WTC11 (cell line): ENCODE data around the gene LEUTX. TPM values are rescaled to one million over a fixed set of nuclear protein-coding genes. Genes with fewer than 3 reads are reported as not detected.

Experiments
- ATAC-seq: fragments of 200-7000 bp; cut with Tn5 transposase; 2 replicates; pipeline ENCODE4 v1.10.0; 2021; ENCODE audit warnings: mild to moderate bottlenecking, moderate library complexity
- CTCF ChIA-PET: fragments of 300-600 bp; sonication (Branson Sonifier 250); formaldehyde crosslinking; loops from one replicate; lab custom pipeline; 2021; ENCODE audit warnings: antibody characterized with exemption; lab: Charles Lee
- POLR2A ChIA-PET: fragments of 350-600 bp; sonication (Branson Sonifier 250); formaldehyde crosslinking; loops from one replicate; lab custom pipeline; 2021; ENCODE audit warnings: antibody characterized with exemption; lab: Charles Lee
- DNase-seq: peaks from one replicate; pipeline ENCODE4 v3.0.0; 2021; ENCODE audit warnings: low spot score
- H3K27ac Mint-ChIP-seq: 2 replicates; pipeline ENCODE4 v1.8.0; 2021; ENCODE audit warnings: mixed read lengths
- H3K27me3 Mint-ChIP-seq: 2 replicates; pipeline ENCODE4 v1.8.0; 2021; ENCODE audit warnings: low read depth, mild to moderate bottlenecking, moderate library complexity, mixed read lengths
- H3K36me3 Mint-ChIP-seq: 2 replicates; pipeline ENCODE4 v1.8.0; 2021; ENCODE audit warnings: mixed read lengths
- H3K4me1 Mint-ChIP-seq: 2 replicates; pipeline ENCODE4 v1.8.0; 2022; ENCODE audit warnings: mixed read lengths
- H3K4me3 Mint-ChIP-seq: 2 replicates; pipeline ENCODE4 v1.8.0; 2021; ENCODE audit warnings: mild to moderate bottlenecking, moderate library complexity, mixed read lengths
- H3K9me3 Mint-ChIP-seq: 2 replicates; pipeline ENCODE4 v1.8.0; 2021; ENCODE audit warnings: mixed read lengths
- AFF4 ChIP-seq: sonication (generic); formaldehyde crosslinking; IDR thresholded peaks from 2 replicates; pipeline ENCODE4 v1.8.1; 2023; ENCODE audit warnings: mild to moderate bottlenecking, missing genetic modification reagents, borderline replicate concordance
- CREM ChIP-seq: sonication (generic); formaldehyde crosslinking; IDR thresholded peaks from 2 replicates; pipeline ENCODE4 v1.8.1; 2022; ENCODE audit warnings: mild to moderate bottlenecking, missing genetic modification reagents, moderate library complexity
- EMX1 ChIP-seq: fragments of 250-450 bp; sonication (Bioruptor Pico); IDR thresholded peaks from 2 replicates; pipeline ENCODE4 v1.8.0; 2021; ENCODE audit warnings: mild to moderate bottlenecking
- ESRRA ChIP-seq: sonication (generic); formaldehyde crosslinking; IDR thresholded peaks from 2 replicates; pipeline ENCODE4 v1.8.1; 2022; ENCODE audit warnings: mild to moderate bottlenecking, missing genetic modification reagents, borderline replicate concordance
- FOXK1 ChIP-seq: sonication (generic); formaldehyde crosslinking; IDR thresholded peaks from 2 replicates; pipeline ENCODE4 v1.8.0; 2022; ENCODE audit warnings: mild to moderate bottlenecking, moderate library complexity, missing genetic modification reagents
- GTF2I ChIP-seq: fragments of 250-450 bp; sonication (Bioruptor Pico); conservative IDR thresholded peaks from 2 replicates; pipeline ENCODE4 v1.4.0; 2021; ENCODE audit warnings: mild to moderate bottlenecking
- NR3C1 ChIP-seq: sonication (generic); formaldehyde crosslinking; conservative IDR thresholded peaks from 2 replicates; pipeline ENCODE4 v1.8.1; 2023; ENCODE audit warnings: low read depth, mild to moderate bottlenecking, missing genetic modification reagents
- OVOL2 ChIP-seq: fragments of 250-450 bp; sonication (Bioruptor Pico); IDR thresholded peaks from 2 replicates; pipeline ENCODE4 v1.9.0; 2021; ENCODE audit warnings: mild to moderate bottlenecking, borderline replicate concordance
- SOX15 ChIP-seq: fragments of 250-450 bp; sonication (Bioruptor Pico); IDR thresholded peaks from 2 replicates; pipeline ENCODE4 v1.9.0; 2021; ENCODE audit warnings: mild to moderate bottlenecking
- SP1 ChIP-seq: sonication (generic); formaldehyde crosslinking; conservative IDR thresholded peaks from 2 replicates; pipeline ENCODE4 v1.8.1; 2022; ENCODE audit warnings: missing genetic modification reagents
- TCF7 ChIP-seq: sonication (generic); formaldehyde crosslinking; IDR thresholded peaks from 2 replicates; pipeline ENCODE4 v1.8.0; 2022; ENCODE audit warnings: mild to moderate bottlenecking, low read depth, missing genetic modification reagents, moderate library complexity
- TEAD1 ChIP-seq: sonication (generic); formaldehyde crosslinking; IDR thresholded peaks from 2 replicates; pipeline ENCODE4 v1.8.0; 2022; ENCODE audit warnings: mild to moderate bottlenecking, missing genetic modification reagents
- ZBTB21 ChIP-seq: sonication (generic); formaldehyde crosslinking; IDR thresholded peaks from 2 replicates; pipeline ENCODE4 v1.8.1; 2023; ENCODE audit warnings: mild to moderate bottlenecking, missing genetic modification reagents, borderline replicate concordance
- ZNF138 ChIP-seq: sonication (generic); formaldehyde crosslinking; conservative IDR thresholded peaks from 2 replicates; pipeline ENCODE4 v1.8.1; 2022; ENCODE audit warnings: mild to moderate bottlenecking, moderate library complexity, missing genetic modification reagents
- ZNF317 ChIP-seq: sonication (generic); formaldehyde crosslinking; IDR thresholded peaks from 2 replicates; pipeline ENCODE4 v1.8.1; 2023; ENCODE audit warnings: low read depth, mild to moderate bottlenecking, moderate library complexity, missing genetic modification reagents, borderline replicate concordance
- ZNF671 ChIP-seq: fragments of 250-450 bp; sonication (Bioruptor Pico); IDR thresholded peaks from 2 replicates; pipeline ENCODE4 v1.8.0; 2021; ENCODE audit warnings: mild to moderate bottlenecking
- total RNA-seq: library from RNA; stranded (reverse); gene quantifications from 3 replicates; pipeline ENCODE4 v1.2.3, GENCODE V29; 2021
- TF ChIP-seq, protein P1 (sequence below): sonication (generic); formaldehyde crosslinking; IDR thresholded peaks from 2 replicates; pipeline ENCODE4 v1.8.0; 2022; ENCODE audit warnings: mild to moderate bottlenecking, missing genetic modification reagents
- TF ChIP-seq, protein P2 (sequence below): fragments of 250-450 bp; sonication (Bioruptor Pico); IDR thresholded peaks from 2 replicates; pipeline ENCODE4 v1.9.0; 2021; ENCODE audit warnings: mild to moderate bottlenecking
- TF ChIP-seq, protein P3 (sequence below): fragments of 250-450 bp; sonication (Bioruptor Pico); IDR thresholded peaks from 2 replicates; pipeline ENCODE4 v1.9.0; 2021; ENCODE audit warnings: mild to moderate bottlenecking
- TF ChIP-seq, protein P4 (sequence below): sonication (generic); formaldehyde crosslinking; IDR thresholded peaks from 2 replicates; pipeline ENCODE4 v1.8.0; 2023; ENCODE audit warnings: missing genetic modification reagents
- TF ChIP-seq, protein P5 (sequence below): sonication (generic); formaldehyde crosslinking; conservative IDR thresholded peaks from 2 replicates; pipeline ENCODE4 v1.8.1; 2022; ENCODE audit warnings: mild to moderate bottlenecking, missing genetic modification reagents
- TF ChIP-seq, protein P6 (sequence below): sonication (generic); formaldehyde crosslinking; IDR thresholded peaks from 2 replicates; pipeline ENCODE4 v1.8.1; 2023; ENCODE audit warnings: mild to moderate bottlenecking, moderate library complexity, missing genetic modification reagents

The LEUTX gene
- total RNA-seq, 1 experiment from 2014 or later = not detected

DNA sequence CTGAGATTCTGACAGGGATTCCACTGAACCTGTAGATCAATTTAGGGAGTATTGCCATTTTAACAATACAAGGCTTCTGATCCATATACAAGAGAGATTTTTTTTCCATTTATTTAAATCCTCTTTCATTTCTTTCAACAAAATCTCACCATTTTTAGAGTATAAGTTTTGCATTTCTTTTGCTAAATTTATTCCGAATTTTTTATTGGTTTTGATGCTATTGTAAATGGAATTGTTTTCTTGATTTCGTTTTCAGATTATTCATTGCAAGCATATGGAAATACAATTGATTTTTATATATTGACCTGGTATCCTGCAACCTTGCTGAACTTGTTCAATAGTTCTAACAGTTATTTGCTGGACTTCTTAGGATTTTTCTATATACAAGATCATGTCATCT lies 18.4 kb downstream of the LEUTX start:
- ATAC-seq = no peak
- no peak overlapping the region for H3K27ac Mint-ChIP-seq
- H3K9me3 Mint-ChIP-seq = no peaks in the 10 kb centered on the region
- POLR2A ChIA-PET = no interaction called here
- TF ChIP-seq FOXK1 (CRISPR knock-in tag) (no peak), EMX1 (CRISPR knock-in tag) (no peak), TEAD1 (CRISPR knock-in tag) (no peak), ZNF671 (CRISPR knock-in tag) (no peak)
- TF ChIP-seq, protein P1, sequence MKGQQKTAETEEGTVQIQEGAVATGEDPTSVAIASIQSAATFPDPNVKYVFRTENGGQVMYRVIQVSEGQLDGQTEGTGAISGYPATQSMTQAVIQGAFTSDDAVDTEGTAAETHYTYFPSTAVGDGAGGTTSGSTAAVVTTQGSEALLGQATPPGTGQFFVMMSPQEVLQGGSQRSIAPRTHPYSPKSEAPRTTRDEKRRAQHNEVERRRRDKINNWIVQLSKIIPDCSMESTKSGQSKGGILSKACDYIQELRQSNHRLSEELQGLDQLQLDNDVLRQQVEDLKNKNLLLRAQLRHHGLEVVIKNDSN (CRISPR knock-in tag) = no peak
- TF ChIP-seq, protein P2, sequence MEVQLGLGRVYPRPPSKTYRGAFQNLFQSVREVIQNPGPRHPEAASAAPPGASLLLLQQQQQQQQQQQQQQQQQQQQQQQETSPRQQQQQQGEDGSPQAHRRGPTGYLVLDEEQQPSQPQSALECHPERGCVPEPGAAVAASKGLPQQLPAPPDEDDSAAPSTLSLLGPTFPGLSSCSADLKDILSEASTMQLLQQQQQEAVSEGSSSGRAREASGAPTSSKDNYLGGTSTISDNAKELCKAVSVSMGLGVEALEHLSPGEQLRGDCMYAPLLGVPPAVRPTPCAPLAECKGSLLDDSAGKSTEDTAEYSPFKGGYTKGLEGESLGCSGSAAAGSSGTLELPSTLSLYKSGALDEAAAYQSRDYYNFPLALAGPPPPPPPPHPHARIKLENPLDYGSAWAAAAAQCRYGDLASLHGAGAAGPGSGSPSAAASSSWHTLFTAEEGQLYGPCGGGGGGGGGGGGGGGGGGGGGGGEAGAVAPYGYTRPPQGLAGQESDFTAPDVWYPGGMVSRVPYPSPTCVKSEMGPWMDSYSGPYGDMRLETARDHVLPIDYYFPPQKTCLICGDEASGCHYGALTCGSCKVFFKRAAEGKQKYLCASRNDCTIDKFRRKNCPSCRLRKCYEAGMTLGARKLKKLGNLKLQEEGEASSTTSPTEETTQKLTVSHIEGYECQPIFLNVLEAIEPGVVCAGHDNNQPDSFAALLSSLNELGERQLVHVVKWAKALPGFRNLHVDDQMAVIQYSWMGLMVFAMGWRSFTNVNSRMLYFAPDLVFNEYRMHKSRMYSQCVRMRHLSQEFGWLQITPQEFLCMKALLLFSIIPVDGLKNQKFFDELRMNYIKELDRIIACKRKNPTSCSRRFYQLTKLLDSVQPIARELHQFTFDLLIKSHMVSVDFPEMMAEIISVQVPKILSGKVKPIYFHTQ (CRISPR knock-in tag) = no peak
- CTCF ChIA-PET = interaction anchor here (1.6 kb wide), 1 partner anchor 30 kb away, joined by 6 read pairs; no protein-coding TSS in a partner anchor
- H3K4me1 Mint-ChIP-seq = peaks cover 28% of the 10 kb centered on the region
- H3K4me3 Mint-ChIP-seq = no peak overlapping the region
- no peaks in the 10 kb centered on the region; the same call in 1 of the 2 replicates for H3K27me3 Mint-ChIP-seq
- no peaks in the 10 kb centered on the region for H3K36me3 Mint-ChIP-seq
- DNase-seq = no peak

GRCh38 chr19:39802958-39803357 lies 24.3 kb downstream of the LEUTX start:
- ATAC-seq = peak; percentile 78
- H3K9me3 Mint-ChIP-seq = peaks cover 1% of the 10 kb centered on the region
- H3K27me3 Mint-ChIP-seq = peaks cover 2% of the 10 kb centered on the region
- no peak overlapping the region for H3K4me3 Mint-ChIP-seq
- ChIA-PET POLR2A (interaction anchor here (0.6 kb wide), 1 partner anchor 11 kb away, joined by 4 read pairs; no protein-coding TSS in a partner anchor), CTCF (interaction anchor here (0.8 to 4.6 kb wide), 6 partner anchors 10 to 43 kb away, joined by 3 to 40 read pairs (median 4); partner anchors contain the start of genes DYRK1B and FBL)
- no peaks in the 10 kb centered on the region for H3K36me3 Mint-ChIP-seq
- H3K27ac Mint-ChIP-seq = no peak overlapping the region
- DNase-seq = no peak
- no peak for TF ChIP-seq ZBTB21 (CRISPR knock-in tag)
- no peak for TF ChIP-seq AFF4 (CRISPR knock-in tag)
- TF ChIP-seq, protein P3, sequence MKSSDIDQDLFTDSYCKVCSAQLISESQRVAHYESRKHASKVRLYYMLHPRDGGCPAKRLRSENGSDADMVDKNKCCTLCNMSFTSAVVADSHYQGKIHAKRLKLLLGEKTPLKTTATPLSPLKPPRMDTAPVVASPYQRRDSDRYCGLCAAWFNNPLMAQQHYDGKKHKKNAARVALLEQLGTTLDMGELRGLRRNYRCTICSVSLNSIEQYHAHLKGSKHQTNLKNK (CRISPR knock-in tag) = no peak
- no peak for TF ChIP-seq ZNF317
- TF ChIP-seq OVOL2 (CRISPR knock-in tag) = no peak
- TF ChIP-seq SP1 (CRISPR knock-in tag) = 0 out of 2 replicates have a peak, but pooled peaks have one; percentile 18
- TF ChIP-seq GTF2I = no peak
- TF ChIP-seq, all 79 proteins: peak for 1
- peaks cover 11% of the 10 kb centered on the region for H3K4me1 Mint-ChIP-seq

DNA sequence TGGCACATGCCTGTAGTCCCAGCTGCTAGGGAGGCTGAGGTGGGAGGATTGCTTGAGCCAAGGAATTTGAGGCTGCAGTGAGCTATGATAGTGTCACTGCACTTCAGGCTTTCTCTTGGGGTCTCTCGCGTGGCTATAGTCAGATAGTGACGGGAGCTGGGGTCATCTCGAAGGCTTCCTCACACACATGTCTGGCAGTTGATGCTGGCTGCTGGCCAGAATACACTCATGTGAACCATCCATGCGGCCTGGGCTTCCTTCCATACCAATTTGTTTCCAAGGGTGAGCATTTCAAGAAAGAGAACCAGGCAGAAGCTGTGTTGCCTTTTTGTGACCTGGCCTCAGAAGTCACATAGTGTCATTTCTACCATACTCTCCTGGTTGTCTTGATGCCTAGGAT lies 26.4 kb downstream of the LEUTX start:
- Mint-ChIP-seq H3K4me1 (peaks cover 11% of the 10 kb centered on the region), H3K27me3 (peaks cover 2% of the 10 kb centered on the region), H3K9me3 (peaks cover 17% of the 10 kb centered on the region)
- no peak for DNase-seq
- CTCF ChIA-PET = interaction anchor here (1.2 to 4.6 kb wide), 2 partner anchors 12 to 166 kb away, joined by 3 to 40 read pairs; partner anchors contain the start of gene PSMC4
- TF ChIP-seq SOX15 (CRISPR knock-in tag) (no peak), NR3C1 (CRISPR knock-in tag) (no peak), ESRRA (CRISPR knock-in tag) (no peak), CREM (CRISPR knock-in tag) (no peak), TCF7 (no peak), ZNF138 (CRISPR knock-in tag) (no peak)
- TF ChIP-seq, protein P4, sequence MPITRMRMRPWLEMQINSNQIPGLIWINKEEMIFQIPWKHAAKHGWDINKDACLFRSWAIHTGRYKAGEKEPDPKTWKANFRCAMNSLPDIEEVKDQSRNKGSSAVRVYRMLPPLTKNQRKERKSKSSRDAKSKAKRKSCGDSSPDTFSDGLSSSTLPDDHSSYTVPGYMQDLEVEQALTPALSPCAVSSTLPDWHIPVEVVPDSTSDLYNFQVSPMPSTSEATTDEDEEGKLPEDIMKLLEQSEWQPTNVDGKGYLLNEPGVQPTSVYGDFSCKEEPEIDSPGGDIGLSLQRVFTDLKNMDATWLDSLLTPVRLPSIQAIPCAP (CRISPR knock-in tag) = no peak
- TF ChIP-seq, protein P5, sequence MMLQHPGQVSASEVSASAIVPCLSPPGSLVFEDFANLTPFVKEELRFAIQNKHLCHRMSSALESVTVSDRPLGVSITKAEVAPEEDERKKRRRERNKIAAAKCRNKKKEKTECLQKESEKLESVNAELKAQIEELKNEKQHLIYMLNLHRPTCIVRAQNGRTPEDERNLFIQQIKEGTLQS = no peak
- TF ChIP-seq, protein P6, sequence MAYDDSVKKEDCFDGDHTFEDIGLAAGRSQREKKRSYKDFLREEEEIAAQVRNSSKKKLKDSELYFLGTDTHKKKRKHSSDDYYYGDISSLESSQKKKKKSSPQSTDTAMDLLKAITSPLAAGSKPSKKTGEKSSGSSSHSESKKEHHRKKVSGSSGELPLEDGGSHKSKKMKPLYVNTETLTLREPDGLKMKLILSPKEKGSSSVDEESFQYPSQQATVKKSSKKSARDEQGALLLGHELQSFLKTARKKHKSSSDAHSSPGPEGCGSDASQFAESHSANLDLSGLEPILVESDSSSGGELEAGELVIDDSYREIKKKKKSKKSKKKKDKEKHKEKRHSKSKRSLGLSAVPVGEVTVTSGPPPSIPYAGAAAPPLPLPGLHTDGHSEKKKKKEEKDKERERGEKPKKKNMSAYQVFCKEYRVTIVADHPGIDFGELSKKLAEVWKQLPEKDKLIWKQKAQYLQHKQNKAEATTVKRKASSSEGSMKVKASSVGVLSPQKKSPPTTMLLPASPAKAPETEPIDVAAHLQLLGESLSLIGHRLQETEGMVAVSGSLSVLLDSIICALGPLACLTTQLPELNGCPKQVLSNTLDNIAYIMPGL (CRISPR knock-in tag) = no peak
- TF ChIP-seq, all 79 proteins: peak for 0
- Mint-ChIP-seq H3K4me3 (no peak overlapping the region), H3K36me3 (no peaks in the 10 kb centered on the region; the same call in 1 of the 2 replicates), H3K27ac (no peak overlapping the region)
- ATAC-seq = no peak
- POLR2A ChIA-PET = interaction anchor here (0.6 to 0.7 kb wide), 2 partner anchors 67 to 256 kb away, joined by 3 to 6 read pairs; no protein-coding TSS in a partner anchor
